Ramos (cell line): ENCODE measurements around the gene XAGE2.

Source experiments
- in situ Hi-C: fragments of 300-500 bp; cut with MboI; formaldehyde crosslinking; loops from one replicate; pipeline ENCODE4 v1.14.3; 2022; ENCODE audit warnings: low sequenced_read_pairs; ENCODE audit not compliant: unreplicated experiment

XAGE2 gene

GRCh38 chrX:52420824-52421443 lies 52.1 kb downstream of the XAGE2 start:
- in situ Hi-C loops: no loop called here

GRCh38 chrX:52422884-52423283 lies 54.1 kb downstream of the XAGE2 start:
- in situ Hi-C loops: no loop called here

- in situ Hi-C loops: no loop called here
Observed at GRCh38 chrX:52424656-52425055, 55.8 kb downstream of the XAGE2 start.
